ENCODE measurements around the gene SATB2.

DNA sequence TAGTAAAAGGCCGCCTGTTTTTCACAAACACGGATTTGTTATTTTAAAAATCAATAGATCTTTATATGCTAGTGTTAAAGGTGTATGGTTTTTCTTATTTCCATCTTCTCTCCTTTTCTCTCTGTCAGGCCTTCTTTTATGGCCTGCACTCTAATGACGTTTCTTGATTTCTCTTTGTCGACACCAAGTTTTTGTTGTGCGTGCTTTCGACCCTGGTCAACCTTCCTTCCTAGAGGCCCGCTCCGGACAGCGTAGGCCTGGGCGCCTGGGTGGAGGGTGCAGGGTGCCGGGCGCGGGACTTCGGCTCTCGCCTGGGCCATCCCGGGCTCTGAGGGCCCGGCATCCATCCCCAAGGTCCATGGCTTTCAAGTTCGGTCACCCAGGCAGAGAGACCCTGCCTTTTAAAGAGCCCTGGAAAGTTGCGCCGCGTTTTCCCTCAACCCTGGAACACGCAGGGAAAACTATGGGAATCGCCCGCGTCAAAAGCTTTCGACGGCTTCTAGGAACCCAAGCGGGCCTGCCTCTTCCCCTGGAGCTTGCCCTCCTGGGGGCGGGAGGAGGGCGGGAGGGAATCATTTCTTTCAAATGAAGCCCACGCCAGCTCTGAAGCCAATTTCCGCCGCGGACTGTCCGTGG lies 4.1 kb upstream of the SATB2 start:
- TF ChIP-seq, protein P1, sequence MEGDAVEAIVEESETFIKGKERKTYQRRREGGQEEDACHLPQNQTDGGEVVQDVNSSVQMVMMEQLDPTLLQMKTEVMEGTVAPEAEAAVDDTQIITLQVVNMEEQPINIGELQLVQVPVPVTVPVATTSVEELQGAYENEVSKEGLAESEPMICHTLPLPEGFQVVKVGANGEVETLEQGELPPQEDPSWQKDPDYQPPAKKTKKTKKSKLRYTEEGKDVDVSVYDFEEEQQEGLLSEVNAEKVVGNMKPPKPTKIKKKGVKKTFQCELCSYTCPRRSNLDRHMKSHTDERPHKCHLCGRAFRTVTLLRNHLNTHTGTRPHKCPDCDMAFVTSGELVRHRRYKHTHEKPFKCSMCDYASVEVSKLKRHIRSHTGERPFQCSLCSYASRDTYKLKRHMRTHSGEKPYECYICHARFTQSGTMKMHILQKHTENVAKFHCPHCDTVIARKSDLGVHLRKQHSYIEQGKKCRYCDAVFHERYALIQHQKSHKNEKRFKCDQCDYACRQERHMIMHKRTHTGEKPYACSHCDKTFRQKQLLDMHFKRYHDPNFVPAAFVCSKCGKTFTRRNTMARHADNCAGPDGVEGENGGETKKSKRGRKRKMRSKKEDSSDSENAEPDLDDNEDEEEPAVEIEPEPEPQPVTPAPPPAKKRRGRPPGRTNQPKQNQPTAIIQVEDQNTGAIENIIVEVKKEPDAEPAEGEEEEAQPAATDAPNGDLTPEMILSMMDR (IDR thresholded peaks at IDR 0.05): no peak
- no peak for TF ChIP-seq POLR2A (IDR thresholded peaks at IDR 0.05)
- TF ChIP-seq EP300 (IDR thresholded peaks at IDR 0.05): no peak

All from ovary (tissue), 3 donors.